CD4-positive, alpha-beta T cell treated with Interleukin-1 beta for 1 hour (primary cell): ENCODE data around the gene ORC6.
"Not testable (repeated sequence)": the region's sequence is repeated elsewhere in the genome, so short reads cannot be mapped to it uniquely, and the experiment has no call there.

Experiments used
- DNase-seq, 2 donors: peaks; one replicate each; pipeline ENCODE4 v3.0.0-alpha.2; 2020 to 2022

ORC6 gene

GRCh38 chr16:46689365-46690280, at the start of gene ORC6:
ORC6 (plus strand) TSS chr16:46689659; CDS start chr16:46689706, 47 bp downstream.
- DNase-seq = peak; percentile 95 to 96

GRCh38 chr16:46648656-46649055, 40.8 kb upstream of the ORC6 start:
- DNase-seq = no peak

- no peak for DNase-seq
Observed at GRCh38 chr16:46649588-46650253, 39.7 kb upstream of the ORC6 start.

- no peak for DNase-seq
Observed at GRCh38 chr16:46650254-46650623, 39.2 kb upstream of the ORC6 start.

GRCh38 chr16:46651305-46651704, 38.2 kb upstream of the ORC6 start:
- no peak for DNase-seq

- DNase-seq = peak; percentile 23 to 72
Observed at GRCh38 chr16:46658925-46659324, 30.5 kb upstream of the ORC6 start.

GRCh38 chr16:46662123-46662522, 27.3 kb upstream of the ORC6 start:
- no peak for DNase-seq

GRCh38 chr16:46673320-46674013, 16.0 kb upstream of the ORC6 start:
- DNase-seq = peak; percentile 51 to 58

- not testable (repeated sequence) for DNase-seq
Observed at GRCh38 chr16:46677943-46678342, 11.5 kb upstream of the ORC6 start.

- not testable (repeated sequence) for DNase-seq
Observed at GRCh38 chr16:46681867-46682266, 7.6 kb upstream of the ORC6 start.

- no peak for DNase-seq
Observed at GRCh38 chr16:46686815-46687473, 2.5 kb upstream of the ORC6 start.

- no peak for DNase-seq
Observed at GRCh38 chr16:46687486-46687885, 2.0 kb upstream of the ORC6 start.

GRCh38 chr16:46688101-46688653, 1.3 kb upstream of the ORC6 start:
- peak in 1 of 2 donors; percentile 68 for DNase-seq

- DNase-seq = peak; percentile 99
Observed at GRCh38 chr16:46688654-46689364, 650 bp upstream of the ORC6 start, which contains the start of gene VPS35. VPS35 (minus strand) TSS chr16:46689178; CDS start chr16:46689133, 45 bp downstream.

GRCh38 chr16:46690281-46691178, 1.1 kb downstream of the ORC6 start:
- no peak for DNase-seq

GRCh38 chr16:46691726-46692125, 2.3 kb downstream of the ORC6 start:
- no peak for DNase-seq

- DNase-seq = no peak
Observed at GRCh38 chr16:46693598-46693997, 4.1 kb downstream of the ORC6 start.

- no peak for DNase-seq
Observed at GRCh38 chr16:46695937-46696336, 6.5 kb downstream of the ORC6 start.

GRCh38 chr16:46696957-46697356, 7.5 kb downstream of the ORC6 start:
- no peak for DNase-seq

GRCh38 chr16:46700048-46700447, 10.6 kb downstream of the ORC6 start:
- DNase-seq = no peak

GRCh38 chr16:46701615-46702014, 12.2 kb downstream of the ORC6 start:
- no peak for DNase-seq
